Pancreas (tissue), 10 donors: ENCODE results near the gene ARF1. TPM values are rescaled to one million over a fixed set of nuclear protein-coding genes. Genes with fewer than 3 reads are reported as not detected.

Experiments used
- ATAC-seq, 4 donors: fragments of 200-7000 bp; cut with Tn5 transposase; one replicate each; pipeline versions ENCODE4 v1.8.0 to v1.9.1; 2020; ENCODE audit warnings: mild to moderate bottlenecking in 4 of 4, moderate library complexity in 4 of 4
- DNase-seq, 6 donors: peaks; one replicate each; pipeline ENCODE4 v3.0.0-alpha.2; 2020
- FAIRE-seq: peaks from 2 replicates; lab custom pipeline; 2012; peaks lifted over from hg19 to GRCh38; lab: Jason Lieb, UNC
- H3K27ac ChIP-seq, 4 donors: fragments of 200-600 bp; sonication (generic); 1 replicate in 3 of 4; 2 replicates in 1 of 4; pipeline versions ENCODE4 v1.5.0 to v1.8.0; 2020
- H3K27me3 ChIP-seq, 4 donors: fragments of 200-600 bp; one replicate each; pipeline ENCODE4 v1.8.0; 2021
- H3K36me3 ChIP-seq, 3 donors: fragments of 200-600 bp; sonication (generic) in 1 of 3; one replicate each; pipeline versions ENCODE4 v1.5.0 to v1.8.0; 2020 to 2021
- H3K4me1 ChIP-seq, 3 donors: fragments of 200-600 bp; one replicate each; pipeline ENCODE4 v1.8.0; 2021
- H3K4me3 ChIP-seq, 4 donors: fragments of 200-600 bp; sonication (generic) in 2 of 4; one replicate each; pipeline versions ENCODE4 v1.5.0 to v1.8.0; 2020 to 2021
- H3K9me3 ChIP-seq, 4 donors: fragments of 200-600 bp; one replicate each; pipeline ENCODE4 v1.8.0; 2021
- WGBS, 2 donors: extraction: QIAGEN DNeasy Blood & Tissue Kit; methylation state at CpG; one replicate each; pipeline ENCODE4 v1.1.7; 2013; 5-methylcytosine and 5-hydroxymethylcytosine counted together
- intact Hi-C, 3 donors: fragments of 100-400 bp; cut with DNase I; formaldehyde crosslinking; loops; one replicate each; pipeline versions ENCODE4 v1.11.1 to v1.14.2; 2022
- polyA plus RNA-seq, 2 donors: library from polyadenylated mRNA; stranded (reverse); fragments of 200-250 nt; gene quantifications; one replicate each; pipeline ENCODE4 v1.2.3, GENCODE V29; 2013
- total RNA-seq, 6 donors: library from RNA; stranded (reverse); fragmentation: NEBNext Ultra II Directional in 4 of 6; extraction: Animal tissue kit (Norgen Biotek cat#: 25700) in 4 of 6; gene quantifications; one replicate each; pipeline versions ENCODE4 v1.2.1 to v1.2.4, GENCODE V29; 2021 to 2023
- TF ChIP-seq, protein P1 (sequence below), 4 donors: fragments of 200-600 bp; sonication (generic) in 3 of 4; IDR thresholded peaks; one replicate each; pipeline versions ENCODE4 v1.5.0 to v1.8.0; 2021; ENCODE audit warnings: antibody characterized with exemption in 4 of 4
- donor health status: healthy with polysubstance abuse.
- donor health status: DM: no; HTN: no; CAD: no; lungs with moderate emphysema.
- donor health status: DM: no; HTN: no; CAD: no.
- donor health status: control.
- donor health status: control.
- donor health status: Bipolar disorder and iron deficiency.
- donor health status: DM: yes; HTN: yes; CAD: no.
- donor health status: DM: no; HTN: no; CAD: no.
- donor health status: DM: no; HTN: no; CAD: no.
- donor health status: DM: yes; HTN: yes; CAD: no.

Gene ARF1
- total and polyA plus RNA-seq, 8 donors = 160 to 251 (median 205) TPM

DNA sequence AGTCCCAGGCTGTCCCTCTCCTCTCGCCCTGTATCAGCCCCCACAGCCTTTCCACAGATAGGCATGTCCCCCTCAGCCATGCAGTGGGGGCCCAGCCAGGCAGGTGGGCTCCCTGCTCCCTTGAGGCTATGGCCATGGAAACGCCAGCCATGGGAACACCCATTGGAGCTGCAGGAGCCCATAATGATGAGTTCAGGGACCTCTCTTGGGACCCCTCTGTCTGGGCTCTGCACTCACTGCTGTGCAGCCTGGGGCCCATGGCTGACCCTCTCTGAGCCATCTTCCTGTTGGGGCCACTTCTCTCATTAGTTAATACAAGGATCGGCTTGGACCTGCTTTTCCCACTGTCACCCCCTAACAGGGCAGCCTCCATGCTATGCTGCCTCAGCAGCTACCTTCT is 42.5 kb upstream of the ARF1 start:
- WGBS, 2 donors = 70 to 80% methylated on average over 3 of the region's 3 CpGs
- TF ChIP-seq, protein P1, sequence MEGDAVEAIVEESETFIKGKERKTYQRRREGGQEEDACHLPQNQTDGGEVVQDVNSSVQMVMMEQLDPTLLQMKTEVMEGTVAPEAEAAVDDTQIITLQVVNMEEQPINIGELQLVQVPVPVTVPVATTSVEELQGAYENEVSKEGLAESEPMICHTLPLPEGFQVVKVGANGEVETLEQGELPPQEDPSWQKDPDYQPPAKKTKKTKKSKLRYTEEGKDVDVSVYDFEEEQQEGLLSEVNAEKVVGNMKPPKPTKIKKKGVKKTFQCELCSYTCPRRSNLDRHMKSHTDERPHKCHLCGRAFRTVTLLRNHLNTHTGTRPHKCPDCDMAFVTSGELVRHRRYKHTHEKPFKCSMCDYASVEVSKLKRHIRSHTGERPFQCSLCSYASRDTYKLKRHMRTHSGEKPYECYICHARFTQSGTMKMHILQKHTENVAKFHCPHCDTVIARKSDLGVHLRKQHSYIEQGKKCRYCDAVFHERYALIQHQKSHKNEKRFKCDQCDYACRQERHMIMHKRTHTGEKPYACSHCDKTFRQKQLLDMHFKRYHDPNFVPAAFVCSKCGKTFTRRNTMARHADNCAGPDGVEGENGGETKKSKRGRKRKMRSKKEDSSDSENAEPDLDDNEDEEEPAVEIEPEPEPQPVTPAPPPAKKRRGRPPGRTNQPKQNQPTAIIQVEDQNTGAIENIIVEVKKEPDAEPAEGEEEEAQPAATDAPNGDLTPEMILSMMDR (IDR thresholded peaks at IDR 0.05) = no peak
- intact Hi-C loops = no loop called here
- no peaks in the 10 kb centered on the region for H3K36me3 ChIP-seq
- no peaks in the 10 kb centered on the region for H3K9me3 ChIP-seq
- H3K27ac ChIP-seq = no peak overlapping the region
- DNase-seq = peak in 2 of 6 donors; percentile 10 to 26
- no peak for ATAC-seq
- H3K4me1 ChIP-seq = peaks cover 0 to 2% (median 0%) of the 10 kb centered on the region in 3 donors
- H3K4me3 ChIP-seq = no peak overlapping the region
- FAIRE-seq = no peak
- H3K27me3 ChIP-seq = no peaks in the 10 kb centered on the region

DNA sequence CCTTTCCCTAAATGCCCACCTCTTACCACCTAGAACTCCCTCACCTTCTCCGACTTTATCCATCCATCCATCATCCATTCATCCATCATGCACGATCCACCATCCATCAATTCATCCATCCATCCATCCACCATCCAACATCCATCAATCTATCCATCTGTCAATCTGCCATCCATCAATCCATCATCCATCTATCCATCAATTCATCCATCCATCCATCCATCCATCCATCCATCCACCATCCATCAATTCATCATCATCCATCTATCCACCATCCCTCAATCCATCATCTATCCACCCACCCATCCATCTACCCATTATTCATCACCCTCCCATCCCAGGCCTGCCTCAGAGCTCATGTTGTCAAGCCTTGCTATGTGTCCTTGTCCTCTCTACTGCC is 41.2 kb upstream of the ARF1 start:
- H3K36me3 ChIP-seq = no peaks in the 10 kb centered on the region
- H3K4me1 ChIP-seq = peaks cover 0 to 2% (median 0%) of the 10 kb centered on the region in 3 donors
- no peak for ATAC-seq
- no peak overlapping the region for H3K27ac ChIP-seq
- no peak overlapping the region for H3K4me3 ChIP-seq
- no peaks in the 10 kb centered on the region for H3K9me3 ChIP-seq
- intact Hi-C loops = no loop called here
- 58 to 62% methylated on average over 2 of the region's 2 CpGs for WGBS, 2 donors
- DNase-seq = no peak
- TF ChIP-seq, protein P1 (IDR thresholded peaks at IDR 0.05) = no peak
- no peak for FAIRE-seq
- no peaks in the 10 kb centered on the region for H3K27me3 ChIP-seq

DNA sequence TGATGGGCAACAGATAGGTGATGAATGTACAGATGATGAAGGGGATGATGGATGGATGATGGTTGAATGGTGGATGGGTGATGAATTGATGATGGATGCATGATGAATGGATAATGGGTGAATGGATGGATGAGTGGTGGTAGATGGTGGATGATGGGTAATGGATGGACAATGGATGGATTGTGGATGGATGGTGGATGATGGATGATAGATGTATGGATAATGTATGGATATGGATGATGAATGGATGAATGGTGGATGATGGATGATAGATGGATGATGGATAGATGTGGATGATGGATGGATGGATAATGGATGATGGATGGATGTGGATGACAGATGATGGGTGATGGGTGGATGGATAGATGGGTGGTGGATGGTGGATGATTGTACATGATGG is 40.0 kb upstream of the ARF1 start:
- intact Hi-C loops = no loop called here
- TF ChIP-seq, protein P1 (IDR thresholded peaks at IDR 0.05) = no peak
- no peak overlapping the region for H3K27ac ChIP-seq
- no peak for ATAC-seq
- no peaks in the 10 kb centered on the region for H3K9me3 ChIP-seq
- no peaks in the 10 kb centered on the region for H3K36me3 ChIP-seq
- DNase-seq = no peak
- H3K27me3 ChIP-seq = no peaks in the 10 kb centered on the region
- peaks cover 0 to 2% (median 0%) of the 10 kb centered on the region in 3 donors for H3K4me1 ChIP-seq
- no peak for FAIRE-seq
- H3K4me3 ChIP-seq = no peak overlapping the region

DNA sequence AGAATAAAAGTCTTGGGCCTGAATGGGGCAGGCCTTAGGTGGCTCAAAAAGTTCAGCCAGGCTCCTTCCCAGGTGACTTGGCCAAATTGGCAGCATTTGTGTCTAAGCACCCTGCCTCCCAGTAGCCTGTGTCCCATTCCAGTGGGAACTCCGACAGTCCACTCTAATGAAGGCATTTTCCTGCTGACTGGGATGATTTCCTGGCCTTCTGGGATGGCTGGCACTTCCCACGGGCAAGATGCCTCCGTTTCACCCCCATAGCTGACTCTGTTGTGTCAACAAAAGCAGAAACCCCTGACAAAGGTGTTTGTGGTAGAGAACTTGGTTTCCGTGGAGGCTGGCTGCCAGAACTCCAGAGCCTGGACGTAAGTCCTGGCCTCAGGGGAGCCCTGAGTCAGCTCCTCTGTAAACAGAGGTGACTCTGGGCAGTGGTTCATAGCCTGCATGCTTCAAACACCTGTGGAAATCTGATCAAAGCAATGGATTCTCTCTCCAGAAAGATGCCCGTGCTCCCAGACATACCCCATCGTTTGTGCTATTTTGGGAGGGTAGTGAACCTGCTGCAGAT is 39.1 kb upstream of the ARF1 start:
- TF ChIP-seq, protein P1 (IDR thresholded peaks at IDR 0.05) = no peak
- DNase-seq = peak in 1 of 6 donors; percentile 21
- intact Hi-C loops = no loop called here
- whole genome bisulfite sequencing, 2 donors = 45 to 50% methylated on average over 7 of the region's 7 CpGs
- ATAC-seq = peak in 2 of 4 donors; percentile 51 to 61
- H3K4me1 ChIP-seq = no peaks in the 10 kb centered on the region
- no peak overlapping the region for H3K27ac ChIP-seq
- FAIRE-seq = no peak
- no peaks in the 10 kb centered on the region for H3K36me3 ChIP-seq
- no peaks in the 10 kb centered on the region for H3K9me3 ChIP-seq
- H3K27me3 ChIP-seq = no peaks in the 10 kb centered on the region
- H3K4me3 ChIP-seq = no peak overlapping the region

DNA sequence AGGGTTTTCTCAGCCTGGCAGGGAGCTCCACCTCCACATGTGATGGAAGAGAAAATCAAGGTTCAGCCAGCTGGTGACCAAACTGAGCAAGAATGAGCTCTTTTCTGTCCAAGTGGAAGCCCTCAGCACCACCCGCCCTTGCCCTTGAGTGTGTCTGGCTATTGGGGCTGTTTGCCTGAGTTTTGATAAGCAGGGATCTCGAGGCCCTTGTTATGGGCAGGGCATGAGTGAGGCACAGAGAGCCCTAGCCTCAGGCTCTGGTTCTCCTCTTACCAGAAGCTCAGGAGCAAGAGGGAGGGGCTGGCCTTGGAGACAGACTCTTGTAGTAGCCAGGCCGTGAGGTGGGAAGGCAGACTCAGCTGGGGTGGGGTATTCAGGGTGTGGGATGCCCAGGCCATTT is 37.5 kb upstream of the ARF1 start:
- Histone ChIP-seq H3K27ac (no peak overlapping the region), H3K4me3 (no peak overlapping the region), H3K36me3 (no peaks in the 10 kb centered on the region), H3K4me1 (no peaks in the 10 kb centered on the region), H3K27me3 (no peaks in the 10 kb centered on the region), H3K9me3 (no peaks in the 10 kb centered on the region)
- intact Hi-C loops = no loop called here
- DNase-seq (no peak), ATAC-seq (peak in 1 of 4 donors; percentile 36), FAIRE-seq (no peak)
- 49 to 56% methylated on average over 3 of the region's 3 CpGs for WGBS, 2 donors
- TF ChIP-seq, protein P1 (IDR thresholded peaks at IDR 0.05) = no peak
